K562 (cell line): ENCODE measurements around the gene MIEF2. TPM values are rescaled to one million over a fixed set of nuclear protein-coding genes. Genes with fewer than 3 reads are reported as not detected.
A peak's percentile ranks its signal among the peaks of the same experiment; 100 is the strongest.

Source experiments
- CEBPG ChIP-seq, 3 experiments: fragments of 200-800 bp in 1 of 3; sonication (Bioruptor generic) in 1 of 3; sonication (generic) in 1 of 3; formaldehyde crosslinking in 1 of 3; IDR thresholded peaks in 2 of 3; conservative IDR thresholded peaks in 1 of 3; 2 replicates each; pipeline versions ENCODE4 v1.6.1 to v1.8.0; 2016 to 2022; ENCODE audit warnings: missing compliant biosample characterization in 2 of 3, missing genetic modification characterization in 2 of 3, mild to moderate bottlenecking in 1 of 3, missing genetic modification reagents in 1 of 3
- CHD4 ChIP-seq: fragments of 200-600 bp; sonication (generic); IDR thresholded peaks from 3 replicates; pipeline ENCODE4 v1.6.1; 2012; ENCODE audit warnings: low read depth, mild to moderate bottlenecking, mixed read lengths, low read length, inconsistent platforms; ENCODE audit not compliant: insufficient read depth, insufficient replicate concordance, poor library complexity, severe bottlenecking
- EHMT2 ChIP-seq: fragments of 450-650 bp; IDR thresholded peaks from 2 replicates; pipeline ENCODE4 v1.6.1; 2018; ENCODE audit warnings: antibody characterized with exemption
- ERF ChIP-seq: fragments of 450-650 bp; formaldehyde crosslinking; IDR thresholded peaks from 2 replicates; pipeline ENCODE4 v1.4.0; 2020; ENCODE audit warnings: mild to moderate bottlenecking, mixed read lengths
- ETS2 ChIP-seq: IDR thresholded peaks from 2 replicates; pipeline ENCODE4 v1.6.1; 2016; ENCODE audit warnings: borderline replicate concordance, missing genetic modification characterization, mild to moderate bottlenecking, moderate library complexity, missing compliant biosample characterization; ENCODE audit not compliant: poor library complexity, severe bottlenecking
- GABPB1 ChIP-seq: sonication (generic); formaldehyde crosslinking; IDR thresholded peaks from 2 replicates; pipeline ENCODE4 v1.8.0; 2022; ENCODE audit warnings: mild to moderate bottlenecking, missing genetic modification reagents
- KDM5B ChIP-seq: fragments of 200-600 bp; sonication (generic); IDR thresholded peaks from 2 replicates; pipeline ENCODE4 v1.6.1; 2012; ENCODE audit warnings: low read depth, mild to moderate bottlenecking, moderate library complexity, low read length, control low read depth, inconsistent platforms; ENCODE audit not compliant: insufficient replicate concordance
- MCM3 ChIP-seq: fragments of 450-650 bp; IDR thresholded peaks from 2 replicates; pipeline ENCODE4 v1.6.1; 2016
- NR2F6 ChIP-seq: fragments of 450-650 bp; formaldehyde crosslinking; IDR thresholded peaks from 2 replicates; pipeline ENCODE4 v1.4.0; 2020; ENCODE audit warnings: mild to moderate bottlenecking
- PHTF2 ChIP-seq: fragments of 250-450 bp; sonication (Bioruptor Pico); IDR thresholded peaks from 2 replicates; pipeline ENCODE4 v1.5.0; 2021; ENCODE audit warnings: mild to moderate bottlenecking
- PTRF ChIP-seq: fragments of 450-650 bp; IDR thresholded peaks from 2 replicates; pipeline ENCODE4 v1.6.1; 2016; ENCODE audit warnings: mild to moderate bottlenecking, missing genetic modification characterization, missing compliant biosample characterization
- ZKSCAN3 ChIP-seq: fragments of 250-450 bp; sonication (Bioruptor Pico); IDR thresholded peaks from 2 replicates; pipeline ENCODE4 v1.4.0; 2020
- ZZZ3 ChIP-seq: fragments of 450-650 bp; IDR thresholded peaks from 2 replicates; pipeline ENCODE4 v1.6.1; 2016; ENCODE audit warnings: antibody characterized with exemption, mild to moderate bottlenecking, moderate library complexity
- polyA plus RNA-seq, 8 experiments: library from polyadenylated mRNA; depleted of rRNA in 4 of 8; stranded (reverse) in 5 of 8; unstranded in 3 of 8; fragments of >200 nt; fragmentation: Nextera tagmentation in 2 of 8; fragmentation: Illumina TruSeq in 1 of 8; extraction: Ambion mirVana in 2 of 8; extraction: Trizol in 1 of 8; gene quantifications; 2 replicates each; pipeline versions ENCODE4 v1.2.1 to v1.2.3, GENCODE V29; 2011 to 2014; ENCODE audit warnings: inconsistent platforms in 1 of 8, missing spikeins in 1 of 8
- total RNA-seq, 7 experiments: library from RNA; depleted of rRNA in 6 of 7; stranded (reverse); fragments of >200 nt in 6 of 7; fragmentation: Illumina TruSeq in 2 of 7; extraction: Trizol in 2 of 7; gene quantifications; 2 replicates each; pipeline versions ENCODE4 v1.2.1 to v1.2.3, GENCODE V29; 2011 to 2021; ENCODE audit warnings: low replicate concordance in 1 of 7
- TF ChIP-seq, protein P1 (sequence below): fragments of 450-650 bp; IDR thresholded peaks from 2 replicates; pipeline ENCODE4 v1.6.1; 2016; ENCODE audit warnings: mild to moderate bottlenecking, moderate library complexity
- TF ChIP-seq, protein P2 (sequence below): fragments of 250-450 bp; sonication (Bioruptor Pico); IDR thresholded peaks from 2 replicates; pipeline ENCODE4 v1.8.0; 2022; ENCODE audit warnings: inconsistent platforms, mild to moderate bottlenecking, moderate library complexity, borderline replicate concordance

Gene MIEF2
- total and polyA plus RNA-seq, 9 of the 15 experiments (the other 6 are each of a cell fraction or from before 2014, with no cell fraction given), result 0.10 to 8.2 (median 2.4) TPM

DNA sequence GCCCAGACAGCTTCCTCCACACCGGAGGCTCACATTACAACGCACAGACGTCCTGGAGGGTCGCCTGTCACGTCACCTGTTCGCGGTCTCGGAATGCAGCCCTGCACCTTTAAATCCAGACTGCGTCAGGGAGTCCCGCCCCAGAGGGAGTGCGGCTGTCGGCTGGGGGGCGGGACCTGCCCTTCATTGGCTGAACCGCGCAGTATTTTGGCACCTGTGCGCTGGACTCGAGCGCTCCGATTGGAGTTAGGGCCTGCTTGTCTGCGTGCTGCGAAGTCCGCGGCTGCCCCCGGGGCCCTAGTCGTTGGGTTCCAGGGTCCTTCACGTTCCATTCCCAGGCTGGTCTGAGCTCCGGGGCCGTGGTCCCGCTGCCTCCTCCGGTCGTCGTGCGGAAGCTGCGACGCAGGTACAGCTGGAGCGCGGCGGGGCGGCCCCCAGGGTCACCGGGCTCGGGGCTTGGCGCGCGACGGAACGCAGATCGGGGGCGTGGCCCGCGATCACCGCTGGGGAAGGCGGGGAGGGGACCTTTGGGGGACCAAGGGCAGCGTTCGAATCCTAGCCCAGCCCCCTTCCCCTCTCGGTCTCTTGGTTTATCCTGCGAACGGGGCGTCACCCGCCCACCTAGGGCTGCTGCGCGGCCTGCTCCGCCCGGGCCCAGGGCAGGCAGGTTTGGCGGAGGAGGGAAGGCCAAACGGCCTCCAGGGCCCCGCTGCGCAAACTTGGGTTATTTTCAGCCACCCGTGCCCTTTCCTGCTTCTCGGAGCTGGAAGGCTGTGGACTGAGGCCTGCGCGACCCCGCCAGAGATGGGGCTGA lies at the start of gene MIEF2 (continued):
- TF ChIP-seq, protein P1, sequence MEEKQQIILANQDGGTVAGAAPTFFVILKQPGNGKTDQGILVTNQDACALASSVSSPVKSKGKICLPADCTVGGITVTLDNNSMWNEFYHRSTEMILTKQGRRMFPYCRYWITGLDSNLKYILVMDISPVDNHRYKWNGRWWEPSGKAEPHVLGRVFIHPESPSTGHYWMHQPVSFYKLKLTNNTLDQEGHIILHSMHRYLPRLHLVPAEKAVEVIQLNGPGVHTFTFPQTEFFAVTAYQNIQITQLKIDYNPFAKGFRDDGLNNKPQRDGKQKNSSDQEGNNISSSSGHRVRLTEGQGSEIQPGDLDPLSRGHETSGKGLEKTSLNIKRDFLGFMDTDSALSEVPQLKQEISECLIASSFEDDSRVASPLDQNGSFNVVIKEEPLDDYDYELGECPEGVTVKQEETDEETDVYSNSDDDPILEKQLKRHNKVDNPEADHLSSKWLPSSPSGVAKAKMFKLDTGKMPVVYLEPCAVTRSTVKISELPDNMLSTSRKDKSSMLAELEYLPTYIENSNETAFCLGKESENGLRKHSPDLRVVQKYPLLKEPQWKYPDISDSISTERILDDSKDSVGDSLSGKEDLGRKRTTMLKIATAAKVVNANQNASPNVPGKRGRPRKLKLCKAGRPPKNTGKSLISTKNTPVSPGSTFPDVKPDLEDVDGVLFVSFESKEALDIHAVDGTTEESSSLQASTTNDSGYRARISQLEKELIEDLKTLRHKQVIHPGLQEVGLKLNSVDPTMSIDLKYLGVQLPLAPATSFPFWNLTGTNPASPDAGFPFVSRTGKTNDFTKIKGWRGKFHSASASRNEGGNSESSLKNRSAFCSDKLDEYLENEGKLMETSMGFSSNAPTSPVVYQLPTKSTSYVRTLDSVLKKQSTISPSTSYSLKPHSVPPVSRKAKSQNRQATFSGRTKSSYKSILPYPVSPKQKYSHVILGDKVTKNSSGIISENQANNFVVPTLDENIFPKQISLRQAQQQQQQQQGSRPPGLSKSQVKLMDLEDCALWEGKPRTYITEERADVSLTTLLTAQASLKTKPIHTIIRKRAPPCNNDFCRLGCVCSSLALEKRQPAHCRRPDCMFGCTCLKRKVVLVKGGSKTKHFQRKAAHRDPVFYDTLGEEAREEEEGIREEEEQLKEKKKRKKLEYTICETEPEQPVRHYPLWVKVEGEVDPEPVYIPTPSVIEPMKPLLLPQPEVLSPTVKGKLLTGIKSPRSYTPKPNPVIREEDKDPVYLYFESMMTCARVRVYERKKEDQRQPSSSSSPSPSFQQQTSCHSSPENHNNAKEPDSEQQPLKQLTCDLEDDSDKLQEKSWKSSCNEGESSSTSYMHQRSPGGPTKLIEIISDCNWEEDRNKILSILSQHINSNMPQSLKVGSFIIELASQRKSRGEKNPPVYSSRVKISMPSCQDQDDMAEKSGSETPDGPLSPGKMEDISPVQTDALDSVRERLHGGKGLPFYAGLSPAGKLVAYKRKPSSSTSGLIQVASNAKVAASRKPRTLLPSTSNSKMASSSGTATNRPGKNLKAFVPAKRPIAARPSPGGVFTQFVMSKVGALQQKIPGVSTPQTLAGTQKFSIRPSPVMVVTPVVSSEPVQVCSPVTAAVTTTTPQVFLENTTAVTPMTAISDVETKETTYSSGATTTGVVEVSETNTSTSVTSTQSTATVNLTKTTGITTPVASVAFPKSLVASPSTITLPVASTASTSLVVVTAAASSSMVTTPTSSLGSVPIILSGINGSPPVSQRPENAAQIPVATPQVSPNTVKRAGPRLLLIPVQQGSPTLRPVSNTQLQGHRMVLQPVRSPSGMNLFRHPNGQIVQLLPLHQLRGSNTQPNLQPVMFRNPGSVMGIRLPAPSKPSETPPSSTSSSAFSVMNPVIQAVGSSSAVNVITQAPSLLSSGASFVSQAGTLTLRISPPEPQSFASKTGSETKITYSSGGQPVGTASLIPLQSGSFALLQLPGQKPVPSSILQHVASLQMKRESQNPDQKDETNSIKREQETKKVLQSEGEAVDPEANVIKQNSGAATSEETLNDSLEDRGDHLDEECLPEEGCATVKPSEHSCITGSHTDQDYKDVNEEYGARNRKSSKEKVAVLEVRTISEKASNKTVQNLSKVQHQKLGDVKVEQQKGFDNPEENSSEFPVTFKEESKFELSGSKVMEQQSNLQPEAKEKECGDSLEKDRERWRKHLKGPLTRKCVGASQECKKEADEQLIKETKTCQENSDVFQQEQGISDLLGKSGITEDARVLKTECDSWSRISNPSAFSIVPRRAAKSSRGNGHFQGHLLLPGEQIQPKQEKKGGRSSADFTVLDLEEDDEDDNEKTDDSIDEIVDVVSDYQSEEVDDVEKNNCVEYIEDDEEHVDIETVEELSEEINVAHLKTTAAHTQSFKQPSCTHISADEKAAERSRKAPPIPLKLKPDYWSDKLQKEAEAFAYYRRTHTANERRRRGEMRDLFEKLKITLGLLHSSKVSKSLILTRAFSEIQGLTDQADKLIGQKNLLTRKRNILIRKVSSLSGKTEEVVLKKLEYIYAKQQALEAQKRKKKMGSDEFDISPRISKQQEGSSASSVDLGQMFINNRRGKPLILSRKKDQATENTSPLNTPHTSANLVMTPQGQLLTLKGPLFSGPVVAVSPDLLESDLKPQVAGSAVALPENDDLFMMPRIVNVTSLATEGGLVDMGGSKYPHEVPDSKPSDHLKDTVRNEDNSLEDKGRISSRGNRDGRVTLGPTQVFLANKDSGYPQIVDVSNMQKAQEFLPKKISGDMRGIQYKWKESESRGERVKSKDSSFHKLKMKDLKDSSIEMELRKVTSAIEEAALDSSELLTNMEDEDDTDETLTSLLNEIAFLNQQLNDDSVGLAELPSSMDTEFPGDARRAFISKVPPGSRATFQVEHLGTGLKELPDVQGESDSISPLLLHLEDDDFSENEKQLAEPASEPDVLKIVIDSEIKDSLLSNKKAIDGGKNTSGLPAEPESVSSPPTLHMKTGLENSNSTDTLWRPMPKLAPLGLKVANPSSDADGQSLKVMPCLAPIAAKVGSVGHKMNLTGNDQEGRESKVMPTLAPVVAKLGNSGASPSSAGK, result peak; percentile 48
- no peak for TF ChIP-seq MCM3
- TF ChIP-seq PTRF (tag), result no peak
- no peak for TF ChIP-seq CHD4
- no peak for TF ChIP-seq ZKSCAN3
- TF ChIP-seq, protein P2, sequence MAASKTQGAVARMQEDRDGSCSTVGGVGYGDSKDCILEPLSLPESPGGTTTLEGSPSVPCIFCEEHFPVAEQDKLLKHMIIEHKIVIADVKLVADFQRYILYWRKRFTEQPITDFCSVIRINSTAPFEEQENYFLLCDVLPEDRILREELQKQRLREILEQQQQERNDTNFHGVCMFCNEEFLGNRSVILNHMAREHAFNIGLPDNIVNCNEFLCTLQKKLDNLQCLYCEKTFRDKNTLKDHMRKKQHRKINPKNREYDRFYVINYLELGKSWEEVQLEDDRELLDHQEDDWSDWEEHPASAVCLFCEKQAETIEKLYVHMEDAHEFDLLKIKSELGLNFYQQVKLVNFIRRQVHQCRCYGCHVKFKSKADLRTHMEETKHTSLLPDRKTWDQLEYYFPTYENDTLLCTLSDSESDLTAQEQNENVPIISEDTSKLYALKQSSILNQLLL (CRISPR knock-in tag), result no peak
- no peak for TF ChIP-seq ZZZ3
- no peak for TF ChIP-seq NR2F6 (CRISPR knock-in tag)
- no peak for TF ChIP-seq PHTF2
- no peak for TF ChIP-seq EHMT2
- TF ChIP-seq CEBPG (CRISPR knock-in tag; IDR thresholded peaks at IDR 0.05), result no peak
- TF ChIP-seq CEBPG (tag; conservative IDR thresholded peaks at IDR 0.05 in 1 of 2, IDR thresholded peaks at IDR 0.05 in 1 of 2), result no peak
- no peak for TF ChIP-seq ETS2 (tag)
- TF ChIP-seq KDM5B, result no peak
- TF ChIP-seq ERF (CRISPR knock-in tag), result no peak
- peak; percentile 54; the same call in 1 of the 2 replicates for TF ChIP-seq GABPB1 (CRISPR knock-in tag)
